GM21737 (cell line): ENCODE measurements around the gene MFN1.
"Not testable (repeated sequence)": the region's sequence is repeated elsewhere in the genome, so short reads cannot be mapped to it uniquely, and the experiment has no call there.

ENCODE experiments used
- ATAC-seq: cut with Tn5 transposase; IDR thresholded peaks from one replicate; pipeline ENCODE4 v1.9.1; 2021; ENCODE audit warnings: mild to moderate bottlenecking, moderate library complexity; ENCODE audit not compliant: unreplicated experiment

Gene MFN1

DNA sequence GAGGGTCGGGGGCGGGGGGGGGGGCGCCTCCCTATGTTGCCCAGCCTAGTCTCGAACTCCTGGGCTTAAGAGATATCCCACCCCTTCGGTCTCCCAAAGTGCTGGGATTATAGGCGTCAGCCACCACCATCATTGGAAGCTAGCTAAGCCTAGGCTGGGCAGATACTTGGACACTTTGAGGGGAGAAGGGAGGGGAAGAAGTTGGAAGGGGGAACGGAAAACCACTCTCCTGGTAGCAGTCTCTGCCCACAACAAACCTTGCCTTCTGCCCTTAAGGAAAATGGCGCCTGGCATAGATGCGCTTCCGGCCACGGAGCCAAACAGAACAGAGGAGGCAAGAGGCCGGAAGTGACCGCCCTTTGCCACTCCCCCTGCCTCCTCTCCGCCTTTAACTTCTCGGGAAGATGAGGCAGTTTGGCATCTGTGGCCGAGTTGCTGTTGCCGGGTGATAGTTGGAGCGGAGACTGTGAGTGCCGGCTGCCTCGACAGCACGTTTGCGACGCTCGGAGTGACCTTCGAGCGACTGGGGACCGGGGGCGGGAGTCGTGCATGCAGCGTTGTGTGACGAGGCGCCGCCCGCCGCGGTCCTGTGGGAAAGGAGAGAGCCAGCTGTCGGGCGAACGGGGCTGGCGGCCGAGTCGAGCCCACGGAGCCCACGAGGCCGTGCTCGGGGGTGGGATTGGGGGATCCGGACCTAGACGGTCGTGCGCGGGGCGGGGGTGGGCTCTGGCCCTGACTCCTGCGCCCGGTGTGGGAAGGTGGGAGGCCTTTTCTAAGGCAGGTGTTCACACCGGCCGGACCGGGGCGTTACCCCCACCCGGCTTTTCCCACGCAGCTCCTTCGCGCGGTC lies at the start of gene MFN1:
TSS of gene MFN1 (plus strand) at position 365 of the 850 bp plus-strand sequence. CDS start 1,143 bp downstream, outside the sequence.
- peak; percentile 93 for ATAC-seq

DNA sequence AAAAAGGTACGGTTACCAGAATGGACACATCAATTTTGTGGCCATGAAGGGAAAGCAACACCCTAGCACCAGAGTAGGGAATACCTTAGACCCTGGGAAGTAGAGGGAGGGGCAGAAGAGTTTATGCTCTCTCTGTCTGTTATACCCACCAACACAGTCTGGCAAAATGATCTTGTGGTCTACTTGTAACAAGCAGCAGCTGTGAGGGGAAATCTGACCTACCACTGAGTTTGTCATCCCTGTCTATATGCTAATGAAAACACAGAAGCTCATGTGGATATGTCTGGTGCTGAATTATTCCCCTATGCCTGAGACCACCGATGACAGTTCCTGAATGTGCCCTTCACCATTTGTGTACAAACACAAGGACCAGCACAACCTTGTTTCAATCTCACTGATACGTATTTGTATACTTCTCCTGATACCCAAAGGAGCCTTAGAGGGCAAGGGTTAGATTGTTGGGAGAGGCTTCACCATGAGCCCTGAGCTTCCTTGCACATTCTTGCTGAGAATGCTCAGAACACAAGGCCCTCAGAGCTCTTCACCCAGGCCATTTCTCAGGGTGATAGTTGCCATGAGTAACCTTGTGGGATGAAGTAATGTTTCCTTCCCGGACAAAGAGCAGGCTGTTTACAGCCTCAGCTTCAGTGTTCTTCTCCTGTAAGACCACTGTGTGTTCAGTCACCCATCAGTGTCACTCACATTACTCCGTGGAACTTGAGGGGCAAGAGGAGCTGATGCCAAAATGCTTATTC lies 49.4 kb upstream of the MFN1 start:
- no peak for ATAC-seq

DNA sequence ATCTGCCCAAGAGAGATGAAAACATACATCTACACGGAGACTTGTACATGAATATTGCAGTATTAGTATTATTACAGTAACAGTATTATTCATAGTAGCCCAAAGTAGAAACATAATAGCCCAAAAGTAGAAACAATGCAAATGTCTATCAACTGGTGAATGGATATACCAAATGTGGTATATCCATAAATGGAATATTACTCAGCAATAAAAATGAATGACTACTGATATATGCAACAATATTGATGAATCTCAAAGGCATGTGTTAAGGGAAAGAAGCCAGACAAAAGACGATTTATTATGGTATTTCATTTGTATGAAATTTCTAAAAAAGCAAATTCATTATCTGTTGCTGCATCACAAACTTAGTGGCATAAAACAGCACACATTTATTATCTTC lies 48.2 kb upstream of the MFN1 start:
- ATAC-seq = no peak

DNA sequence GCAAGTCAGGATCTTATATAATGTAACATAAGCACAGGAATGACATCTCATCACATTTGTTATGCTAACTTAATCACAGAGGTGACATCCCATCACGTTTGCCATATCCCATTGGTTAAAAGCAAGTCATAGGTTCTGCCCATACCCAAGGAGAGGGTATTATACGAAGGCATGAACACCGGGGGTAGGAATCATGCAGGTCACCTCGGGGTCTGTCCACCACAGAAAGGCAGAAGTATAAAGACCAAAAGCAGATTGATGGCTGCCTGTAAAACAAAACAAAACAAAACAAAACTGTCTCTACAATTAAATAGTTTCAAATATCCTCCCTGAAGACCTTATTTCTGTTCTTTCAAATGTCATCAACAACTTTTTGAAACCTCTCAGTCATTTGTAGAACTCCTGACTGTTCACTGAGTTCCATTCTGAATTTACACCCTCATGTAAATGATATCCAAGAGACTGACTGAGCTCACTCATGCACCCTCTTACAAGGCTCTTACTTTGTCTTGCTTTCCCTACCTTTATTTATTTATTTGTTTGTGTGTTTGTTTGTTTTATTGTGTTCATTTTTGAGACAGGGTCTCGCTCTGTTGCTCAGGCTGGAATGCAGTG lies 47.4 kb upstream of the MFN1 start:
- ATAC-seq = no peak

DNA sequence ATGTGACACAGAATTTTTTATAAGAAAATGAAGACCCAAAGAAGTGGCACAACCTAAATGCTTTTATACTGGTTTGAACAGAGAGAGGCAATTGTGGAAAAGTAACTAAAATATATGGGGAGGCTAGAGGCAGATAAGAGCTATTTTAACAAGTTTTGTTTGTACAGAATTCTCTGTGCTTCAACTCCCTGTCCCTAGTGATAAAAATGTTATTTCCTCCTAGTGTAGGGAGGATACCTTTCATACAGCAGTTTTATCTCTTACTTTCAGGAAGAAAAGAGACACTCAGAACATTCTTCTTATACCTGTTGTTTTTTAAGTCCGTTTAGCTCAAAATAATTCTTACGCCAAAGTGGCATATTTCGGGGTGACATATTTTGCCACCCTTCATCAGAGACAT lies 45.9 kb upstream of the MFN1 start:
- ATAC-seq = no peak

DNA sequence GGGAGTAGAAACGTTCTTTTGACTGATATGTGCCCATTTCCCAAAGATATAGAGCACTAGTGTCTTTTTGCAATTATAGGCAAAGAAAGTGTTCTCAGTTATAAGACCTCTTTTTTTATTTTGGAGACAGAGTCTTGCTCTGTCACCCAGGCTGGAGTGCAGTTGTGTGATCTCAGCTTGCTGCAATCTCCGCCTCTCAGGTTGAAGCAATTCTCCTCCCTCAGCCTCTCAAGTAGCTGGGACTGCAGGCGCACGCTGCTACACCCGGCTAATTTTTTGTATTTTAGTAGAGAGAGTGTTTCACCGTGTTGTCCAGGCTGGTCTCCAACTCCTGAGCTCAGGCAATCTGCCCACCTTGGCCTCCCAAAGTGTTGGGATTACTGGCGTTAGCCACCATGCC lies 45.4 kb upstream of the MFN1 start:
- no peak for ATAC-seq

DNA sequence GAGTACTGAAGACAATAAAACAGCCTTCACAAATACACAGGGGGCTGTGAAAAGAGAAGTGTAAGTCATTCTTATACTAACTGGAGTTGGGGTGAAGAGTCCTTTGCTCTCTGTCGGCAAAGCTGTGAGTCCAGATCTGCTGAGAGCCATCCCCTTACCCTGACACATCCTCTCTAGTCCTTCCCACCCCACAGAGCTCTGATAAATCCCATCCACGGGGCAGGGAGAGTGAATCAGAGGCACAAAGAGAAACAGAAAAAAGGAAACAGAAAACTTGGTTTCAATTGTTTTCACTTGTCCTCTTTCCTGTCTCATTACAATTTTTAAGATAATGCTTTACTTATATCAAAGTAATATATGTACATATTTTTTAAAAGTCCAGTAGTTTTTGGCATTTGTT lies 42.9 kb upstream of the MFN1 start:
- no peak for ATAC-seq

DNA sequence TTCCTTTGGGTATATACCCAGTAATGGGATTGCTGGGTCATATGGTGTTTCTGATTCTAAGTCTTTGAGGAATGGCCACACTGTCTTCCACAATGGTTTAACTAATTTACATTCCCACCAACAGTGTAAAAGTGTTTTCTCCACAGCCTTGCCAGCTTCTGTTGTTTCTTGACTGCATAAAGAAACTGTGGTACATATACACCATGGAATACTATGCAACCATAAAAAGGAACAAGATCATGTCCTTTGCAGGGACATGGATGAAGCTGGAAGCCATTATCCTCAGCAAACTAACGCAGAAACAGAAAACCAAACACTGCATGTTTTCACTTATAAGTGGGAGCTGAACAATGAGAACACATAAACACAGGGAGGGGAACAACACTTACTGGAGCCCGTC lies 40.1 kb upstream of the MFN1 start:
- ATAC-seq = not testable (repeated sequence)

DNA sequence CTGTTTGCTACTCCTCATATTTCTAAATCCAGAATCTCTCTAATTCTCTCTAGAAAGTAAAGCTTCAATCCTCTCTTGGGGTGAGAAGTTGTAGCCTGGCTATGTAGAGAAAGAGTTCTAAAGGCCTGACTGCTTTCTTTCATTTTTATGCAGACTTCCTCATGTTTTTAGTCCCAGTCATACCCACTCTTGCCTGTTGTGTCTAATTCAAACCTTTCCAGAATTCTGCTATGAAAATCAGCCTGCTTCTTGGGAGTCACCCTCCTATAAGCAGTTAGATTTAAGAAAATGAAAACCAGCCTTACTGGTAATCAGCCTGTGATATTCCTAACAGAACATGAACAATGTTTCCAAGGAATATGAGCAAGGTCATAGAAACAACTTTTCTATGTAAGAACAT lies 39.5 kb upstream of the MFN1 start:
- no peak for ATAC-seq

DNA sequence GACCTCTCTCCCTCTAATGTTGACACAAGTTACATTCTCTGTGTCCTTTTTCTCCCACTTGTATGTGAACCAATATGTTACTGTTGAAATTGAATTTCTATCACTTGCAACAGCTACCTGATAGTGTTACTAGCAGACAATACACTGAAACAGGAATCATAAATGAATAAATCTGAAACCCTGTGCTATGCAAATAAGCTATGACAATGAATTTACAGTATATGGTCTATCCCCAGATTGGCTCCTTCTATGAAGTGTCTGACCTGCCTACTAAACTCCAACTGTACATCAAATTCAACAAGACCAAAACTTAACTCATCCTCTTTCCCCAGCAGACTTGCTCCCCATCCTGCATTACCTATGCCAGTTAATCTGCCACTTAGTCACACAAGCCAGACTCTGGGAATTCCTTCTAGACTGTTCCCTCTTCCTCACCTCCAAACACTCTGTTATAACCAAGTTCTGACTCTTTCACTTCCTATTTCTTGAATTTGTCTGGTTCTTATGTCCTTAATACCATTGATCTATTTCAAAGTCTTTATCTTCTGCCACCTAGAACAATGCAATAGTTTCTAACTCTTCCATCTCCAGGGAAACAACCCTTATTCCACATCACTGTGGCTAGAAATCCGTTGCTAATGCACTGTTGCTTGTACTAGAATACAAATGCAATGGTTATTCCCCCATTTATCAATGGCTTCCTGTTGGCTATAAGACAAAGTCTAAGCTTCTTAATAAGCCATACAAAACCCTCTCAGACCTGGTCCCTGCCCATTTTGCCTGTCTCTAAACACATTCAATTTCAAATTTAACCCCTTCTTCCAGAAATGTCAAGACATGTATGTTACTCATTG lies 38.1 kb upstream of the MFN1 start:
- peak; percentile 88 for ATAC-seq

DNA sequence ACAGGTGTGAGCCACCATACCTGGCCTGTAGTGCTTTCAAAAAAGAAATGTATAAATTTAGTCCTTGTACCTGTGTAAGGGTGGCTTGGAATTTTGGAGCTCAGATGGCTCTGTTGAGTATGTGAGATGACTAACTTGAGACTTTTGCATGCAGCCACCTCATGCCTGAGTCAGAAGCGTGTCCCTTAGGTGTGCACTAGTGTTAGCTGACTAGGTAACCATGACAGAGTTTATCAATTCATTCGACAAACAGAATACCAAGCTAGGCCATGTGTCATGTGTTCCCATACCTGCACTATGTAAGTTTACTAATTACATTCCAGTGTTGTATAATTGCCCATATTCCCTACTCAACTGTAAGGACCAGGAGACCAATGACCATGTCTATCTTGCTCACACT lies 28.6 kb upstream of the MFN1 start:
- no peak for ATAC-seq

DNA sequence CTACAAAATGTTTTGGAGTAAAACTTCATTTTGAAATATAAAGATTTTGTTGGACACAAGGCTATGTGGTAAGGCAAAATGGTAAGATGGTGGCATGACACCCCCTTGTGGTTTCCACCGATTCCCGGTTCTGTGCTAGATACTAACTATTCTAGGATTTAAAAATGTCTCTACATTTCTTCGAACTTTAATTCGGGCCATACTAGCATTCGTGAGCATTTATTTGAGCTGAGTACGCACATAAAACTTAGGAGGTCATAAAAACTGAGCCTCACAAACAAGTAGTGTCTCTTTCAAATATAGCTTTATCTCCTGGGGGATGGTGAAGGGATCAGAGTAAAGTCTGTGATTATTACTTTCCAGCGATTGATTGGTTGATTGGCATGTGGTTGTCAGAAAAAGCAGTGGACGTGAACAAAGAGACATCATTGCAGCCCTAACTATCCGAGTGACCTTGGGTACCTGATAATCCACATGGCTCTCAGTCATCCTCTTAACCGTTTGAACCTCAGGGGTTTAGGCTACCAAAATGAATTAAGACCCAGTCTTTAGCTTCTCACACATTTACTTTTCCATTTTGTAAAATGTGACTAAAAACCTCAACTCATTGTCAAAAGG lies 25.7 kb upstream of the MFN1 start:
- no peak for ATAC-seq

DNA sequence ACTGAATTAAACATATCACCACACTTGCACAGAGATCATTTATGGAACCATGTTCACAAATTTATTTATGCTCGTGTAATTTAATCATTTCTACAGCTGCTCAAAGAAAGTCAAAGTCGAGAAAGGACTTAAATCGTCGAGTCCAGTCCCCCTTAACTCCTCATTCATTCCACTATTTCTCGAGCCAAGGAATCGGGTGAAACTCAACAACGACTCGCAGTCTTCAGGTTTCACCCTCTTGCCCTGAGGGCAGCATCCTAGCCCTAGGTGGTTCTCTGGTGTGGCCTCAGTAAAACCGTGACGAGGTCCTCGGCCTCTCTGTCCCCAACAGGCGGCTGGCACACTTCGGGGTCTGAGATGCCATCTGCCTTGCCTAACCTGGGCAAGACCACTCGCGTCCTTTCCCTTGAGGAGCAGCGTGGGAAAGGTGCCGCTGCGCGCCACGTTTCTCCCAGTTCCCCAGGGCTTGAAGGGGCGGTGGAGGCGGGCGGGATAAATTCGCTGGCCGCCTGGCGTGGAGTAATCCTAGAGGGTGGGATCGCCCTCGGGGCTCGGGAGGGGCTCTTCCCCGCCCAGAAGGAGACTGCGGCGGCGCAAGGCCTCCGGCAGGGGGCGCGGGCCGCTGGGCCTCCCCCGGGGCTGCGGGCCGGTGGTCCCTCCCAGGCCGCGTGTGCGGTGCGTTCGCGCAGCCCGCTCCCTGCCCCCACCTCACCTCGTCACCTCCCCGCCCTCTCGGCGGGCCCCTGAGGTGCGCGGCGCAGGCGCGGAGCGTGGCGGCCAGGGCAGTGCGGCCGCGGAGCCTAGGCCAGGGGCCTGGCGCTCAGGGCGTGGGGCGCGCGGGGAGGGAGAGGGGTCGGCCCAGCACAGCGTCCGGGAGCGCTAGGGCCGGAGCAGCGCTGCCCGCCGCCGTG lies 25.0 kb upstream of the MFN1 start, which contains the start of gene ZNF639:
TSS of gene ZNF639 (plus strand) at position 746 of the 911 bp plus-strand sequence. CDS start 5,263 bp downstream, outside the sequence.
- ATAC-seq = peak; percentile 82

DNA sequence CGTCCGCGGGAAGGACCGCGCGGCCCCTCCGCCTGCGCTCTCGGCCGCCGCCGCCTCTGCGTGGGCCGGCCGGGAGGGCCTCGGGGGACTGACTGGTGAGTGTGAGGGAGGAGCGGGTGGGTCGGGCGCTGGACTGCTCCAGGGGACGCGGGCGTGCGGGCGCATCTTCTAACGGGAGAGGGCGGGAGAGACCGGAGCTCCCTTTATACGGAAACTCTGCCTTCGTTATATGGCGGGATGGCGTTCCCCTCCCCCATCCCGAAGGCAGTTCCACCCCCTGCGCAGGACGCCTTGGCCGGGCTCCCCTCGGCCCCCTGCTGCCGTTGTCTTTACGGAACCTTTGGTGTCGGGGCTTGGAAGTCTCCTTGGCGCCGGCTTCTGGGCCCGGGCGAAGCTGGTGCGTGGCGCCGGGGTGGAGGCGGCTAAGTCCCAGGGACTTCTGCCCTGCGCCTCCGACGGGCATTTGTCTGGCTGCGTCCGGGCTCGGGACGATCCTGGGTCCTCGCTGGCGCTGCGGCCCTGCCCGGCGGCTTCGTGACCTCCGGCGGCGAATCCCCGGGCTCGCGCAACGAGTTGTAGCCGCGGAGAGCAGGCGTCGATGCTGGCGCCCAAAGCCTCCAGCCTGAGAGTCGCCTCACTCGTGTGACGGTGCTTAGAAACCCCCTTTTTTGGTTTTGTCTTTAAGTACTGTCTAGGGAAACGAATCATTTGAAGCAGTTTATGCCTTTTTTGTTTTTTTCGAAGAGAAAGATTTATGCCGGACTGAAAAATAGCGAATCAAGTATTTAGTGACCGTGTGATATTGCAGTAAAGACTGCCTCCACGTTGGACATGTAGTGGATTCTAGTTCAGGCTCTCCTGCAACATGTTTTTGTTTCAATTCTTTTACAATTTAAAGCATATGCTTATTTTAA lies 24.1 kb upstream of the MFN1 start:
- ATAC-seq = peak; percentile 37

DNA sequence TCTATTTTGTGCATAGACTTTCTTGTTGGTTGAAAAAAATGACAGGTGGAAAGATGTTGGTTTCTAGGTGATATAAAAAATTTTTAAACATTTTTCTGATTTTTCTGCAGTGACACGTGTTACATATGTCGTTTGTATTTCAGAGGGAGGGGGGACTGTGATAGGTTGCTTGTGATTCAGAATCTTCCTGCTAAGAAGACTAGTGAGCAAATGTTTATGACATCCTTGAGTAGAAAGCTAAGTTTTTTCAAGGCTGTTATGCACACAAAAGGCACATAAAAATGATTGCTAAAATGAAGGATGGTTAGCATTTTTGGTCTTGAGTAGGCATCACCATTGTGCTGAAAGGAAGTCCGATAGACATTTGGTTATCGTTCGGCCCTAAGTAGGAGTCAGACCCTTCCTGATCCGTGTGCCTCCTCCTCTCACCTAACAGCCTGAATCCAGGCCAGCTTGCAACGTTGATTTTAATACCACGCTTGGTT lies 23.2 kb upstream of the MFN1 start:
- no peak for ATAC-seq

DNA sequence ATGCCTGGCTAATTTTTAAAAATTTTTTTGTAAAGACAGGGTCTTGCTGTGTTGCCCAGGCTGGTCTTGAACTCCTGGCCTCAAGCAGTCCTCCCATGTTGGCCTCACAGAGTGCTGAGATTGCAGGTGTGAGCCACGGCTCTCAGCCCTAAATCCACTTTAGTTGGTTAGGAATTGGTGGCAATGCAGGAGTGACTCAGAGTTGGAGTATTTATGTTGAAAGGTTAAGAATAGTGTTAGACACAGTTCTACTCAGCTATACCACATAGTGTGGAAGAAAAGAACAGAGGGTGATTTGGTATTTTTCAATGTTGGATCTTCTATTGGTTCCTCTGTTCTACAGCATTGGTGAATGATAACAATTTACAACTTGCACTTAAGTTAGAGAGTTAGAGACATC lies 17.1 kb upstream of the MFN1 start:
- no peak for ATAC-seq

DNA sequence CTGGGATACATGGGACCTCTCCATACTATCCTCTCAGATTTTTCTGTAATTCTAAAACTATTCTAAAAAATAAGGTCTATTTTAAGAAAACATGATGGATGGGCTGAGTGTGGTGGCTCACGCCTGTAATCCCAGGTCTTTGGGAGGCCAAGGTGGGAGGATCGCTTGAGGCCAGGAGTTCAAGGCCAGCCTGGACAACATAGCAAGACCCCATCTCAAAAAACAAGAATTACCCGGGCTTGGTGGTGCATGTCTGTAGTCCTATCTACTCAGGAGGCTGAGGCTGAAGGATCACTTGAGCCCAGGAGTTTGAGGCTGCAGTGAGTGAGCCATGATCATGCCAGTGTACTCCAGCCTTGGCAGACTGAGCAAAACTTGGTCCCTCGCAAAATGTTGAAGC lies 15.3 kb upstream of the MFN1 start:
- no peak for ATAC-seq

DNA sequence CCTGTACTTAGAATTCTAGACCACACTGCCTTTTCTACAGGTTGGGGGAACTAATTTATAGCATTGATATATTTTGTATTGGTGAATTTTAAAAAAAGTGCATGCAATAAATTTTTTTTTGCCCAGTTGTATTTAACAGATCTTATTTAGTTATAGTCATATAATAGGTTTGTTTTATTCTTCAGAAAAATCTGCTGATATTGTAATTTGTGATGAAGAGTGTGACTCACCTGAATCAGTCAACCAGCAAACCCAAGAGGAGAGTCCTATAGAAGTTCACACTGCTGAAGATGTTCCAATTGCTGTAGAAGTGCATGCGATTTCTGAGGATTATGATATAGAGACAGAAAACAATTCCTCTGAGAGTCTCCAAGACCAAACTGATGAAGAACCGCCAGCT lies 14.4 kb upstream of the MFN1 start:
- ATAC-seq = no peak
